OCI-LY3 (cell line): ENCODE measurements around the gene GRAMD1B.

Experiments
- H2AFZ ChIP-seq: fragments of 200-600, 300-600 bp; shearing (Covaris generic); 2 replicates; pipeline ENCODE4 v1.6.0; 2014; ENCODE audit warnings: antibody characterized with exemption, low read depth, low read length
- H3K27ac ChIP-seq: fragments of 200-600, 300-600 bp; sonication (generic); 2 replicates; pipeline ENCODE4 v1.5.1; 2014; ENCODE audit warnings: mild to moderate bottlenecking, low read length, moderate library complexity, mixed read lengths
- H3K27me3 ChIP-seq: fragments of 200-600, 300-600 bp; sonication (generic); 2 replicates; pipeline ENCODE4 v1.6.1; 2014; ENCODE audit warnings: low read depth, low read length, mixed read lengths
- H3K36me3 ChIP-seq: fragments of 200-600, 300-600 bp; sonication (generic); replicated peaks from 2 replicates; pipeline ENCODE3; 2014; ENCODE audit warnings: low read depth, low read length, mixed read lengths
- H3K4me1 ChIP-seq: fragments of 300-600, 200-600 bp; sonication (generic); 2 replicates; pipeline ENCODE4 v1.6.1; 2014; ENCODE audit warnings: low read length, mixed read lengths
- H3K4me2 ChIP-seq: fragments of 200-600, 300-600 bp; sonication (generic); 2 replicates; pipeline ENCODE4 v1.6.1; 2014; ENCODE audit warnings: low read length, mixed read lengths
- H3K4me3 ChIP-seq: fragments of 300-600, 200-600 bp; sonication (generic); 2 replicates; pipeline ENCODE4 v1.5.1; 2014; ENCODE audit warnings: antibody characterized with exemption, mild to moderate bottlenecking, low read length, moderate library complexity
- H3K79me2 ChIP-seq: fragments of 300-600, 200-600 bp; shearing (Covaris generic); 2 replicates; pipeline ENCODE4 v1.6.1; 2014; ENCODE audit warnings: mild to moderate bottlenecking, low read length, mixed read lengths
- H3K9ac ChIP-seq: fragments of 300-600, 200-600 bp; shearing (Covaris generic); 2 replicates; pipeline ENCODE4 v1.6.0; 2014; ENCODE audit warnings: mild to moderate bottlenecking, low read length, moderate library complexity
- H3K9me3 ChIP-seq: fragments of 200-600, 300-600 bp; shearing (Covaris generic); 2 replicates; pipeline ENCODE4 v1.6.1; 2014; ENCODE audit warnings: low read length, mixed read lengths; ENCODE audit not compliant: insufficient read depth
- H4K20me1 ChIP-seq: fragments of 200-600, 300-600 bp; sonication (generic); 2 replicates; pipeline ENCODE4 v1.6.1; 2016; ENCODE audit warnings: low read length, mixed read lengths; ENCODE audit not compliant: insufficient read depth
- EZH2phosphoT487 ChIP-seq: fragments of 200-600 bp; shearing (Covaris generic); IDR thresholded peaks from 2 replicates; pipeline ENCODE4 v1.6.1; 2018; ENCODE audit warnings: antibody characterized with exemption, mixed run types, low read depth
- TF ChIP-seq, protein P1 (sequence below): fragments of 200-600, 300-600 bp; sonication (generic); IDR thresholded peaks from 2 replicates; pipeline ENCODE4 v1.5.1; 2014; ENCODE audit warnings: antibody characterized with exemption, low read length, low read depth

The GRAMD1B gene

GRCh38 chr11:123426789-123427188 lies 3.3 kb upstream of the GRAMD1B start:
- H3K27me3 ChIP-seq, result peaks cover 84% of the 10 kb centered on the region
- H3K9me3 ChIP-seq, result no peaks in the 10 kb centered on the region
- no peak for TF ChIP-seq EZH2phosphoT487
- TF ChIP-seq, protein P1, sequence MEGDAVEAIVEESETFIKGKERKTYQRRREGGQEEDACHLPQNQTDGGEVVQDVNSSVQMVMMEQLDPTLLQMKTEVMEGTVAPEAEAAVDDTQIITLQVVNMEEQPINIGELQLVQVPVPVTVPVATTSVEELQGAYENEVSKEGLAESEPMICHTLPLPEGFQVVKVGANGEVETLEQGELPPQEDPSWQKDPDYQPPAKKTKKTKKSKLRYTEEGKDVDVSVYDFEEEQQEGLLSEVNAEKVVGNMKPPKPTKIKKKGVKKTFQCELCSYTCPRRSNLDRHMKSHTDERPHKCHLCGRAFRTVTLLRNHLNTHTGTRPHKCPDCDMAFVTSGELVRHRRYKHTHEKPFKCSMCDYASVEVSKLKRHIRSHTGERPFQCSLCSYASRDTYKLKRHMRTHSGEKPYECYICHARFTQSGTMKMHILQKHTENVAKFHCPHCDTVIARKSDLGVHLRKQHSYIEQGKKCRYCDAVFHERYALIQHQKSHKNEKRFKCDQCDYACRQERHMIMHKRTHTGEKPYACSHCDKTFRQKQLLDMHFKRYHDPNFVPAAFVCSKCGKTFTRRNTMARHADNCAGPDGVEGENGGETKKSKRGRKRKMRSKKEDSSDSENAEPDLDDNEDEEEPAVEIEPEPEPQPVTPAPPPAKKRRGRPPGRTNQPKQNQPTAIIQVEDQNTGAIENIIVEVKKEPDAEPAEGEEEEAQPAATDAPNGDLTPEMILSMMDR, result no peak
- no peaks in the 10 kb centered on the region for H4K20me1 ChIP-seq
- H3K4me1 ChIP-seq, result 0 out of 2 replicates have a peak, but pooled peaks cover 8% of the 10 kb centered on the region
- no peak overlapping the region for H3K4me2 ChIP-seq
- H3K27ac ChIP-seq, result no peak overlapping the region
- no peak overlapping the region for H3K9ac ChIP-seq
- H3K79me2 ChIP-seq, result no peaks in the 10 kb centered on the region
- H2AFZ ChIP-seq, result no peak overlapping the region
- no peaks in the 10 kb centered on the region for H3K36me3 ChIP-seq
- no peak overlapping the region for H3K4me3 ChIP-seq

GRCh38 chr11:123427405-123427804 lies 2.7 kb upstream of the GRAMD1B start:
- no peak overlapping the region for H3K27ac ChIP-seq
- H3K4me1 ChIP-seq, result 0 out of 2 replicates have a peak, but pooled peaks cover 8% of the 10 kb centered on the region
- no peak overlapping the region for H2AFZ ChIP-seq
- H4K20me1 ChIP-seq, result no peaks in the 10 kb centered on the region
- H3K4me3 ChIP-seq, result no peak overlapping the region
- no peak overlapping the region for H3K4me2 ChIP-seq
- H3K27me3 ChIP-seq, result peaks cover 82% of the 10 kb centered on the region
- H3K9ac ChIP-seq, result no peak overlapping the region
- H3K79me2 ChIP-seq, result no peaks in the 10 kb centered on the region
- H3K36me3 ChIP-seq, result no peaks in the 10 kb centered on the region
- no peaks in the 10 kb centered on the region for H3K9me3 ChIP-seq
- TF ChIP-seq, protein P1, result no peak
- TF ChIP-seq EZH2phosphoT487, result no peak

GRCh38 chr11:123428116-123428715 lies 1.9 kb upstream of the GRAMD1B start:
- no peak overlapping the region for H3K4me3 ChIP-seq
- no peaks in the 10 kb centered on the region for H4K20me1 ChIP-seq
- TF ChIP-seq, protein P1, result no peak
- TF ChIP-seq EZH2phosphoT487, result no peak
- no peaks in the 10 kb centered on the region for H3K9me3 ChIP-seq
- H3K36me3 ChIP-seq, result no peaks in the 10 kb centered on the region
- 0 out of 2 replicates have a peak, but pooled peaks cover 8% of the 10 kb centered on the region for H3K4me1 ChIP-seq
- no peak overlapping the region for H2AFZ ChIP-seq
- H3K27ac ChIP-seq, result no peak overlapping the region
- no peaks in the 10 kb centered on the region for H3K79me2 ChIP-seq
- H3K4me2 ChIP-seq, result no peak overlapping the region
- H3K27me3 ChIP-seq, result peaks cover 75% of the 10 kb centered on the region
- no peak overlapping the region for H3K9ac ChIP-seq

- H3K9me3 ChIP-seq, result no peaks in the 10 kb centered on the region
- no peak overlapping the region for H2AFZ ChIP-seq
- no peak overlapping the region for H3K27ac ChIP-seq
- 0 out of 2 replicates have a peak, but pooled peaks cover 8% of the 10 kb centered on the region for H3K4me1 ChIP-seq
- H3K4me3 ChIP-seq, result no peak overlapping the region
- H3K79me2 ChIP-seq, result no peaks in the 10 kb centered on the region
- TF ChIP-seq EZH2phosphoT487, result no peak
- TF ChIP-seq, protein P1, result no peak
- H4K20me1 ChIP-seq, result no peaks in the 10 kb centered on the region
- H3K9ac ChIP-seq, result no peak overlapping the region
- no peaks in the 10 kb centered on the region for H3K36me3 ChIP-seq
- peaks cover 64% of the 10 kb centered on the region for H3K27me3 ChIP-seq
- H3K4me2 ChIP-seq, result peak overlapping the region; percentile 89
Measured at GRCh38 chr11:123429336-123429735, 733 bp upstream of the GRAMD1B start.
